Kidney epithelial cell (primary cell): ENCODE data around the gene TBCE. TPM values are rescaled to one million over a fixed set of nuclear protein-coding genes. Genes with fewer than 3 reads are reported as not detected.
A peak's percentile ranks its signal among the peaks of the same experiment; 100 is the strongest.

Experiments used
- DNase-seq: peaks from one replicate; pipeline ENCODE4 v3.0.0-alpha.2; 2010; ENCODE audit warnings: low read depth
- H3K27me3 ChIP-seq: 2 replicates; pipeline ENCODE4 v1.6.0; 2011; ENCODE audit warnings: low read length; ENCODE audit not compliant: control insufficient read depth, insufficient read depth
- H3K36me3 ChIP-seq: 2 replicates; pipeline ENCODE4 v1.5.1; 2011; ENCODE audit warnings: low read length; ENCODE audit not compliant: control insufficient read depth, insufficient read depth
- H3K4me3 ChIP-seq: 2 replicates; pipeline ENCODE4 v1.5.1; 2011; ENCODE audit warnings: low read depth, mild to moderate bottlenecking, control low read depth, low read length
- total RNA-seq: library from RNA; depleted of rRNA; stranded (reverse); fragments of >200 nt; gene quantifications from 2 replicates; pipeline ENCODE4 v1.2.3, GENCODE V29; 2015
- TF ChIP-seq, protein P1 (sequence below): IDR thresholded peaks from 2 replicates; pipeline ENCODE4 v1.5.1; 2011; ENCODE audit warnings: mild to moderate bottlenecking, moderate library complexity, low read length, control low read depth, inconsistent platforms; ENCODE audit not compliant: insufficient read depth, poor library complexity, severe bottlenecking

Gene TBCE
- total RNA-seq, 1 donor from 2014 or later, result 24.7 TPM

GRCh38 chr1:235404190-235404589, 37.0 kb downstream of the TBCE start:
- Histone ChIP-seq H3K36me3 (no peaks in the 10 kb centered on the region), H3K27me3 (no peaks in the 10 kb centered on the region), H3K4me3 (no peak overlapping the region)
- peak; percentile 71 for DNase-seq
- TF ChIP-seq, protein P1, sequence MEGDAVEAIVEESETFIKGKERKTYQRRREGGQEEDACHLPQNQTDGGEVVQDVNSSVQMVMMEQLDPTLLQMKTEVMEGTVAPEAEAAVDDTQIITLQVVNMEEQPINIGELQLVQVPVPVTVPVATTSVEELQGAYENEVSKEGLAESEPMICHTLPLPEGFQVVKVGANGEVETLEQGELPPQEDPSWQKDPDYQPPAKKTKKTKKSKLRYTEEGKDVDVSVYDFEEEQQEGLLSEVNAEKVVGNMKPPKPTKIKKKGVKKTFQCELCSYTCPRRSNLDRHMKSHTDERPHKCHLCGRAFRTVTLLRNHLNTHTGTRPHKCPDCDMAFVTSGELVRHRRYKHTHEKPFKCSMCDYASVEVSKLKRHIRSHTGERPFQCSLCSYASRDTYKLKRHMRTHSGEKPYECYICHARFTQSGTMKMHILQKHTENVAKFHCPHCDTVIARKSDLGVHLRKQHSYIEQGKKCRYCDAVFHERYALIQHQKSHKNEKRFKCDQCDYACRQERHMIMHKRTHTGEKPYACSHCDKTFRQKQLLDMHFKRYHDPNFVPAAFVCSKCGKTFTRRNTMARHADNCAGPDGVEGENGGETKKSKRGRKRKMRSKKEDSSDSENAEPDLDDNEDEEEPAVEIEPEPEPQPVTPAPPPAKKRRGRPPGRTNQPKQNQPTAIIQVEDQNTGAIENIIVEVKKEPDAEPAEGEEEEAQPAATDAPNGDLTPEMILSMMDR, result no peak

DNA sequence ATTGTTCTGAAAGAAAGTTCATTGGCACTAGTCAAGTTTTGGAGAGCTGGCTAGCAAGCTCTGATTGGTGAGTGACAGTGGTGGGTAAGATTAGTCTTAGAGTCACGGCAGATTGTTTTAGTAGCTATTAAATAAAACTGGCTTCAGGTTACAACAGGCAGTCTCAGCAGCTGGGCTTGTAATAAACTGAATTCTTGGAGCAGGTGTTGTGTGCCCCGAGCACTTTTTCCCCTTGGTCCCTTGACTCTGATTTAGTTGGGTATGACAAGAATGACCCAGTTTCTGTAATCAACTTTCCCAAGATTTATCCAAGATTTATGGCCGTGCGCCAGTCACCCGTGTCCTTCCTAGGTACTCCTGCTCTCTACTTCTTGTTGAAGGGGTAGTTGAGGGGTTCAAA, 40.2 kb downstream of the TBCE start:
- H3K36me3 ChIP-seq, result no peaks in the 10 kb centered on the region
- TF ChIP-seq, protein P1, result no peak
- DNase-seq, result no peak
- no peak overlapping the region for H3K4me3 ChIP-seq
- no peaks in the 10 kb centered on the region for H3K27me3 ChIP-seq

DNA sequence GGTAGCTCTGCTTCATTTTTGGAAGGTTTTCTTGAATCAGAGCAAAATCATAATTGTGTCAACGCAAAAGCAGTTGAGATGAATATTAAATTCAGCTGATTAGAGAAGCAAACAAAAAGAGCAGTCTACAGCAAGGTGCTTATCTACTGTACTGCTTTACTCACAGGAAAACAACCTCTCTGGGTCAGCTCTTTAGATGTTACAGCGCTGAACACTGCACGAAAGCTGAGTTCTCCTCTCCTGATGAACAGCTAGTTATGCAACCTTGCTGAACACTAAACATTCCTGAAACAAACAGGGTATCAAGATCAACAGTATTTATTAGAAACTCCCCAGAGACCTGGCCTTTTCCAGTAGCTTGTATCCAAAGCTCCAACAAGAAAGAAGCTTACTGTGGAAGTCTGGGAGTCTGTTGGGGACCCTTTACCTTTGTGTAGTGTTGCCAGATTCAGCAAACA, 41.3 kb downstream of the TBCE start:
- Histone ChIP-seq H3K36me3 (no peaks in the 10 kb centered on the region), H3K27me3 (no peaks in the 10 kb centered on the region), H3K4me3 (no peak overlapping the region)
- TF ChIP-seq, protein P1, result no peak
- no peak for DNase-seq

DNA sequence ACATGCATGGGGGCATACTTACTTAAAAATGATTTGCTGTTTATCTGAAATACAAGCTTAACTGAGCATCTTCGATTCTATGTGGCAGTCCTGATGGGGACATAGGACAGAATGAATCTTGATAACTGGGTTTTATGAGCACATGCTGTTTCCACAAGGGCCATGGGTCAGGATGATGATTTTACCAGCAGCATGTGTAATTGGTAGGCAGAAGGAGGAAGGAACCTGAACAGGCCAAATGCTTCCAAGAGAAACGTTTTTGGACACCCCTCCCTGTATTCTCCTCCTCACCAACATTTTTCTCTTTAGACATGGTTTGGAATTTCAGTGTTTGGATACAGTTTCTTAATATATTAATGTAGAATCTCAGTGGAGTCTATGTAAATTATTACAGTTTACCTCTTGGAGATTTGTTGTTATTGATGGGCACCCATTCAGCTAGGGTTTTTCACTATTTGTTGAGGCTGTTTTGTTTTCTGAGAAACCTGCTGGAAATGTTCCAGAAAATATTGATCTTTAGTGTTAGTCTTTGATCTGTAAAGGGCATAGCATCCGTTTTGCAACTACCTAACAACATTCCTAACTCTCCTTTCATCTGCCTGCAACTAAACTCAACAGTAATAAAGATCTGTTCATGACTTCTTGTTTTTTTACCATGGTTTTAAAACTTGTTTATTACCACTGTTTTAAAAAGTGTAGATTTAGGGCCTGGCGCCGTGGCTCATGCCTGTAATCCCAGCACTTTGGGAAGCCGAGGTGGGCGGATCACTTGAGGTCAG, 42.0 kb downstream of the TBCE start:
- Histone ChIP-seq H3K27me3 (no peaks in the 10 kb centered on the region), H3K4me3 (no peak overlapping the region), H3K36me3 (no peaks in the 10 kb centered on the region)
- no peak for DNase-seq
- TF ChIP-seq, protein P1, result no peak

DNA sequence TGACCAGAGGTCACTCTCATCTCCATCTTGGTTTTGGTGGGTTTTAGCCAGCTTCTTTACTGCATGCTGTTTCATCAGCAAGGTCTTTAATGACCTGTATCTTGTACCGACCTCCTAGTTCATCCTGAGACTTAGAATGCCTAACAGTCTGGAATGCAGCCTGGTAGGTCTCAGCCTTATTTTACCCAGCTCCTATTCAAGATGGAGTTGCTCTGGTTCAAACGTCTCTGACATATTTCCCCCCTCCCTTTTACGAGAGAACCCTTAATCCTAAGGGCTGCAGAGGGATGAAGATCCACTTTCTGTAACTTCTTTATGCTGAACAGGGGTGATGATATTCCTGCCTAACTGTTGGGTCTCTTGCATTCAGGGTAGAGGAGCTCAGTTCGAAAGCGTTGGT, 43.2 kb downstream of the TBCE start:
- no peak for DNase-seq
- no peak overlapping the region for H3K4me3 ChIP-seq
- no peaks in the 10 kb centered on the region for H3K36me3 ChIP-seq
- H3K27me3 ChIP-seq, result no peaks in the 10 kb centered on the region
- TF ChIP-seq, protein P1, result no peak
